ENCODE results near the gene COPS8. TPM values are rescaled to one million over a fixed set of nuclear protein-coding genes. Genes with fewer than 3 reads are reported as not detected.

COPS8 gene
- total RNA-seq, 4 donors from 2014 or later: 29.0 to 55.3 (median 30.1) TPM

DNA sequence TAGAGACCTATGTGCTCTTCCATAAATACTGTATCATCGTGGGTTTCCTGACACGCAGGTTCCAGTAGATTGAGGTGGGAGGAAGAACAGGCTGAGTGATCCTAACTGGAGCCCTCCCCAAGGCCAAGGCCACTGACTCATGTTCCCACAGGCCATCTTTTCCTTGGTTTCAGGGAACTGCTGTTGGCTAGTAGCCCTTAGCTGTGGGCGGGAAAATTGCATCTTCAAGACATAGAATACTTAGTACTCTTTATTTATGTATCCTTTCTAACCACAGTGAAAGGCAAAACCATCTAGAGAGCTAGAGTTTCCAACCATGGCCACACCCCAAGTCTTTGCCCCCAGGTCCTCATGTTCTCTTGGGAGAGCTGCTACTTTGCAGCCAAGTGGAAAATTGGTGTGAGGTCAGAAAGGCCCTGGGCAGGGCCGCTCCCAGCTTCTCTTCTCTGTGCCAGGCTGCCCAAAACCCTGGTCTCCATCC is 55.9 kb downstream of the COPS8 start:
- no peaks in the 10 kb centered on the region for H3K36me3 ChIP-seq
- no peak overlapping the region for H3K27ac ChIP-seq
- no peak for TF ChIP-seq POLR2A (IDR thresholded peaks at IDR 0.05)
- TF ChIP-seq, protein P1, sequence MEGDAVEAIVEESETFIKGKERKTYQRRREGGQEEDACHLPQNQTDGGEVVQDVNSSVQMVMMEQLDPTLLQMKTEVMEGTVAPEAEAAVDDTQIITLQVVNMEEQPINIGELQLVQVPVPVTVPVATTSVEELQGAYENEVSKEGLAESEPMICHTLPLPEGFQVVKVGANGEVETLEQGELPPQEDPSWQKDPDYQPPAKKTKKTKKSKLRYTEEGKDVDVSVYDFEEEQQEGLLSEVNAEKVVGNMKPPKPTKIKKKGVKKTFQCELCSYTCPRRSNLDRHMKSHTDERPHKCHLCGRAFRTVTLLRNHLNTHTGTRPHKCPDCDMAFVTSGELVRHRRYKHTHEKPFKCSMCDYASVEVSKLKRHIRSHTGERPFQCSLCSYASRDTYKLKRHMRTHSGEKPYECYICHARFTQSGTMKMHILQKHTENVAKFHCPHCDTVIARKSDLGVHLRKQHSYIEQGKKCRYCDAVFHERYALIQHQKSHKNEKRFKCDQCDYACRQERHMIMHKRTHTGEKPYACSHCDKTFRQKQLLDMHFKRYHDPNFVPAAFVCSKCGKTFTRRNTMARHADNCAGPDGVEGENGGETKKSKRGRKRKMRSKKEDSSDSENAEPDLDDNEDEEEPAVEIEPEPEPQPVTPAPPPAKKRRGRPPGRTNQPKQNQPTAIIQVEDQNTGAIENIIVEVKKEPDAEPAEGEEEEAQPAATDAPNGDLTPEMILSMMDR (IDR thresholded peaks at IDR 0.05): no peak
- H3K4me3 ChIP-seq: no peak overlapping the region
- H3K9me3 ChIP-seq: no peaks in the 10 kb centered on the region
- no peak for DNase-seq
- H3K4me1 ChIP-seq: no peaks in the 10 kb centered on the region
- no peaks in the 10 kb centered on the region for H3K27me3 ChIP-seq

DNA sequence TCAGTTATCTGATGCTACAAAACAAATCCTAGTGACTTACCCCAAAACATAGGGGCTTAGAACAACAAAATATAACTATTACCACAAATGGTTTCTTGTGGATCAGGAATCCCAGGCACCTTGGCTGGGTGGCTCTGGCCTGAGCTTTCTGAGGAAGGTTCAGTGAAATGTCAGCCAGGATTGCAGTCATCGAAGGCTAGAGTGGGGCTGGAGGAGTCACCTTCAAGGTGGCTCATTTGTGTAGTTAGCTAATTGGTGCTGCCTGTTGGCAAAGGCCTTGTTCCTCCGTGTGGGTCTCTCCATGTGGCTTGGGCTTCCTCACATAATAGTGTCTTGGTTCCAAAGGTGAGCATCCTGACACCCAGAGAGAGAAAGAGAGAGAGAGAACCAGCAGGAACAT is 57.4 kb downstream of the COPS8 start:
- H3K4me3 ChIP-seq: no peak overlapping the region
- no peaks in the 10 kb centered on the region for H3K4me1 ChIP-seq
- no peak for DNase-seq
- H3K9me3 ChIP-seq: peaks cover 0 to 12% (median 0%) of the 10 kb centered on the region in 4 donors
- no peaks in the 10 kb centered on the region for H3K36me3 ChIP-seq
- peak overlapping the region in 1 of 4 donors; percentile 39 for H3K27ac ChIP-seq
- TF ChIP-seq, protein P1 (IDR thresholded peaks at IDR 0.05): no peak
- TF ChIP-seq POLR2A (IDR thresholded peaks at IDR 0.05): no peak
- no peaks in the 10 kb centered on the region for H3K27me3 ChIP-seq

DNA sequence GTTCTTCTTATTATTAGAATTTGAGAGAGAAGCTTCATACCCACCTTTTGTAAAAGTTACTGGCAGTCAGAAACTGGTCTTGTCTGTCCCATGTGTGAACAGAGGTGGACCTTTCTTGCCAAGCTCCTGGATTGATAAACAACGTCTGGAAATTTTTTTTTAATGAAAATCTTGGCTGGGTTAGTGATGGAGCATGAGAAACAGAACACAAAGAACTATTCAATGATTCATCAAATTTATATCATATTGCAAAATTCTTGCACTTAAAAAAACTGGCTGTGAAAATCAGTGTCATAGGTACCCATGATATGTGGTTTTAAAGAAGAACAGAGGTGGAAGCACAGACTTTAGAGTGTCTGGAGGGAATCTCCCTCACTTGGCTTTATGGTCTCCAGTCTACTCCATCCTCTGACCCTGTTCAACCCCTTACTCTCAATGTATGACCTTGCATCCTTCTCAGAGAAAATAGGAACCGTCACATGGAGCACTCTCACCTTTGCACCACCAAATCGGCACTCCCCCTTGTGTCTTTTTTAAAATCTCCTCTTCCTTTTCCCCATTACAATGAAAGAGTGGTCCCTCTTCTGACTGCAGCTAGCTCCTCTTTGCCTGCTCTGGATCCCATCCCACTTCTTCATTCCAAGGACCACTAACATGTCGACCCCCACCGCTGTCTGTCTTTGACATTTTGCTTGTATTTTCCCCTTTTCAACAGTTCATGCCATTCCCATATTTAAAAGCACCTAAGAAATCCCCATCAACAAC is 58.2 kb downstream of the COPS8 start:
- no peak overlapping the region for H3K27ac ChIP-seq
- peaks cover 0 to 12% (median 2%) of the 10 kb centered on the region in 4 donors for H3K9me3 ChIP-seq
- no peaks in the 10 kb centered on the region for H3K36me3 ChIP-seq
- no peaks in the 10 kb centered on the region for H3K27me3 ChIP-seq
- H3K4me1 ChIP-seq: no peaks in the 10 kb centered on the region
- TF ChIP-seq POLR2A (IDR thresholded peaks at IDR 0.05): no peak
- TF ChIP-seq, protein P1 (IDR thresholded peaks at IDR 0.05): no peak
- no peak overlapping the region for H3K4me3 ChIP-seq
- DNase-seq: no peak

DNA sequence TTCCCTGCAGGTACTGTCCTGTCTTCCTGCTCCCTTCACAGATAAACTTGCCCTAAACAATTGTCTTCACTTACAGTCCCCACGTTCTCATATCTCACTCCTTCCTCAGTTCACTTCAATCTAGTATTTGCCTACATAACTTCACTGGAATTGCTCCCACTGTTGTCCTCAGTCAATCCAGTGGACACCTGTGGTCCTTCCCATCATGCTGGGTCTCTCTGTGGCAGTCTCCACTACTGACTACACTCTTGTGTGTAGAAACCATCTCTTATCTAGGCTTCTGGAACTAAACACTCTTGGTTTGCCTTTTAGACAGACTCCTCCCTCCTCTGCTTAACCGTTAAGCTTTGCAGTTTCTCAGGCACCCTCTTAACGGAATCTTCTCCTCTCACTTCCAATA is 58.8 kb downstream of the COPS8 start:
- no peaks in the 10 kb centered on the region for H3K36me3 ChIP-seq
- no peaks in the 10 kb centered on the region for H3K27me3 ChIP-seq
- no peak overlapping the region for H3K4me3 ChIP-seq
- peaks cover 0 to 12% (median 2%) of the 10 kb centered on the region in 4 donors for H3K9me3 ChIP-seq
- TF ChIP-seq, protein P1 (IDR thresholded peaks at IDR 0.05): no peak
- TF ChIP-seq POLR2A (IDR thresholded peaks at IDR 0.05): no peak
- DNase-seq: no peak
- no peaks in the 10 kb centered on the region for H3K4me1 ChIP-seq
- H3K27ac ChIP-seq: no peak overlapping the region

DNA sequence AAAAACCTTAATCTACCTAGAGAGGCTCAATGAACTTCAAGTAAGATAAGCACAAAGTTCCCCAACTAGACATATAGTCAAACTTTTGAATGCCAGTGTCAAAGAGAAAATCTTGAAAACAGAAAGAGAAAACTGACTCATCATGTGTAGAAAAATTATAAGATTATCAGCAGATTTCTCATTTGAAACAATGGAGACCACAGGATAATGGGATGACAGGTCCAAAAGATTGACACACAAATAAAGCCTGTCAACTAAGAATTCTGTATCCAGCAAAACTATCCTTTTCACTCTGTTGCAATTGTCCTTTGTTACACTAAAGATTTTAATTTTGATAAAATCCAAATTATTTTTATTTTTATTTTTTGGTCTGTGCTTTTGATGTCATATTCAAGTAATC is 61.6 kb downstream of the COPS8 start:
- DNase-seq: no peak
- no peaks in the 10 kb centered on the region for H3K27me3 ChIP-seq
- H3K27ac ChIP-seq: no peak overlapping the region
- H3K9me3 ChIP-seq: peaks cover 0 to 12% (median 2%) of the 10 kb centered on the region in 4 donors
- no peaks in the 10 kb centered on the region for H3K4me1 ChIP-seq
- H3K4me3 ChIP-seq: no peak overlapping the region
- no peak for TF ChIP-seq POLR2A (IDR thresholded peaks at IDR 0.05)
- no peaks in the 10 kb centered on the region for H3K36me3 ChIP-seq

DNA sequence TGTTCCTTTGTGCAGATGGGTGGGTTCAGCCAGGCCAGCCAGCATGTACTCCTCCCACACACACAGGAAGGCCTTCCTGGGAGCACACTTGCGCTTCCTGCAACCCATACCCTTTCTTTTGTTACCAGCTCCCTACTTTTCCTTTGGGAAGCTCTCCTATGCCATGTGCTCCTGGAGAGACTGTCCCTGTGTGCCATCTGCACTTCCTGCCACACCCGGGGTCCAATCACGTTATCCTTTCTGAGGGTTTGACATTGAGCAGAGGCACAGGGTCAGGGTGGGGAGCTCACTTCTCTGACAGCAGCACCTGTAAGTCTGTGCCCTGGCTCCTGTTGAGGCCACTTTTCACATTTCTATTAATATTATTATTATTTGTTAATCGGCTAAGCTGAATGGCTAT is 62.9 kb downstream of the COPS8 start:
- no peaks in the 10 kb centered on the region for H3K4me1 ChIP-seq
- H3K27ac ChIP-seq: no peak overlapping the region
- no peak for TF ChIP-seq POLR2A (IDR thresholded peaks at IDR 0.05)
- TF ChIP-seq, protein P1 (IDR thresholded peaks at IDR 0.05): no peak
- no peak for DNase-seq
- H3K4me3 ChIP-seq: no peak overlapping the region
- H3K36me3 ChIP-seq: no peaks in the 10 kb centered on the region
- H3K9me3 ChIP-seq: peaks cover 0 to 12% (median 2%) of the 10 kb centered on the region in 4 donors
- no peaks in the 10 kb centered on the region for H3K27me3 ChIP-seq

Measured in Peyer's patch (tissue), 4 donors.